Skeletal muscle tissue (tissue), 4 donors: Measurements from ENCODE around the gene PDIA2. TPM values are rescaled to one million over a fixed set of nuclear protein-coding genes. Genes with fewer than 3 reads are reported as not detected.
"Not testable (repeated sequence)": the region's sequence is repeated elsewhere in the genome, so short reads cannot be mapped to it uniquely, and the experiment has no call there.

Experiments
- H3K27ac ChIP-seq: one replicate; pipeline ENCODE4 v1.7.0; 2013; ENCODE audit warnings: mild to moderate bottlenecking, low read depth, low read length, inconsistent platforms
- H3K27me3 ChIP-seq, 3 donors: one replicate each; pipeline ENCODE4 v1.7.0; 2013; ENCODE audit warnings: low read length in 3 of 3; ENCODE audit not compliant: control insufficient read depth in 3 of 3, insufficient read depth in 3 of 3
- H3K36me3 ChIP-seq, 3 donors: one replicate each; pipeline ENCODE4 v1.7.0; 2013; ENCODE audit warnings: low read length in 3 of 3; ENCODE audit not compliant: control insufficient read depth in 3 of 3, insufficient read depth in 3 of 3
- H3K4me1 ChIP-seq, 3 donors: one replicate each; pipeline ENCODE4 v1.7.0; 2013; ENCODE audit warnings: low read length in 3 of 3, mild to moderate bottlenecking in 3 of 3; ENCODE audit not compliant: control insufficient read depth in 3 of 3, insufficient read depth in 3 of 3
- H3K4me3 ChIP-seq, 3 donors: one replicate each; pipeline ENCODE4 v1.7.0; 2013; ENCODE audit warnings: low read length in 3 of 3
- H3K9ac ChIP-seq, 3 donors: one replicate each; pipeline ENCODE4 v1.7.0; 2013; ENCODE audit warnings: low read length in 3 of 3, mild to moderate bottlenecking in 3 of 3, moderate library complexity in 2 of 3, low read depth in 1 of 3
- H3K9me3 ChIP-seq, 3 donors: one replicate each; pipeline ENCODE4 v1.7.0; 2013; ENCODE audit warnings: low read length in 3 of 3; ENCODE audit not compliant: control insufficient read depth in 3 of 3
- total RNA-seq: library from RNA; depleted of rRNA; stranded (reverse); fragments of >200 nt; gene quantifications from one replicate; pipeline ENCODE4 v1.2.3, GENCODE V29; 2014
- donor health status: Osteomylitis.

Gene PDIA2
- total RNA-seq, 1 donor from 2014 or later: under 0.01 TPM

DNA sequence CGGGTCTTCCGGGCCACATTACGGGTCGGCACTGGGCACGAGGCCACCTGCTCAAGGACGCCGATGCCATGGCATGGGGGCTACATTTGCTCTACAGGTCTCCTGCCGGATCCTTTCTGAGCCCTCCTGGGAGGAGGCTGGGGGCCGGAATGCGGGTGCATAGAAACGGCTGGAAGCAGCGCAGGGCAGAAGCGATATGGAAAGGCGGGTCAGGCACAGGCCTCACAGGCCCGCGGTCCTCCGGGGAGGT, 41.2 kb downstream of the PDIA2 start:
- Histone ChIP-seq H3K4me3 (no peak overlapping the region), H3K9ac (no peak overlapping the region), H3K9me3 (no peaks in the 10 kb centered on the region), H3K27ac (no peak overlapping the region), H3K4me1 (peaks cover 11 to 20% (median 15%) of the 10 kb centered on the region in 3 donors), H3K27me3 (no peaks in the 10 kb centered on the region), H3K36me3 (peaks cover 0 to 3% (median 0%) of the 10 kb centered on the region in 3 donors)

DNA sequence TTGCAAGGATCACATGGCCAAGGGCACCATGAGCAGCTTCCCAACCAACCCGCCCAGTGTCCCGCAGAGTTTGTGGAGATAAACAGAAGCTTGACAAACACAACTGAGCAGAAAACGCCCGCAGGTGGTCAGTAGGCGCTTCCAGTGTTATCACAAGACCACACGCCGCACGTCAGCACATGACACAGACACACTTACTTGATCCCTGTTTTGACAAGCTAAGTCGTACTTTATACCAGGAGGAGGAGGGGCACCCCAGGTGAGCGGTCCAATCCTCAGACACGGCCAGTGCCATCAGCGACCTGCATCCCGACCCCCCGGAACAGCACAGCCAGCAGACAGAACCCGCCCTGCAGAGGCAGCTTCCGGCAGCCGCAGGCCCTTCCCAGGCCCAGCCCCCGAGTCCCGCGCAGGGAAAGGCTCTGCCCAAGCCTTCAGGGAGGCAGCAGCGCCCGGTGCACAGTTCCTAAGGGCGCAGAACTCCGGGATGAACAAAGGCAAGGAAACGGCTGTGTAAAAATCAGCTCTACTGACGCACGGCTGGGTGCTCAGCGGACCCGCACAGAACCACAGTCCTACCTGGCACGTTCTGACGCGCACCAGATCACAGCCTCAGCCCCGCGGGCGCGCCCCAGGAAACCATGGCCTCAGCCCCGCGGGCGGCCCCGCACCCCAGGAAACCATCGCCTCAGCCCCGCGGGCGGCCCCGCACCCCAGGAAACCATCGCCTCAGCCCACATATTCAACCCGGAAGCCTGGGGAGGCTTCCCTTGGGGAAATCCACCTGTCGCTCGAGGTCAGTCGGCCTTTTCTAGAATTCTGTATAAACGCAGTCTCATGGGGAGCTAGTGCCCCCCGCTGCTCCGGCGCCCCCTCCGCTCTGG, 41.7 kb downstream of the PDIA2 start:
- no peak overlapping the region for H3K27ac ChIP-seq
- peaks cover 11 to 20% (median 15%) of the 10 kb centered on the region in 3 donors for H3K4me1 ChIP-seq
- no peaks in the 10 kb centered on the region for H3K27me3 ChIP-seq
- H3K36me3 ChIP-seq: no peaks in the 10 kb centered on the region
- H3K9me3 ChIP-seq: no peaks in the 10 kb centered on the region
- no peak overlapping the region for H3K9ac ChIP-seq
- no peak overlapping the region for H3K4me3 ChIP-seq

DNA sequence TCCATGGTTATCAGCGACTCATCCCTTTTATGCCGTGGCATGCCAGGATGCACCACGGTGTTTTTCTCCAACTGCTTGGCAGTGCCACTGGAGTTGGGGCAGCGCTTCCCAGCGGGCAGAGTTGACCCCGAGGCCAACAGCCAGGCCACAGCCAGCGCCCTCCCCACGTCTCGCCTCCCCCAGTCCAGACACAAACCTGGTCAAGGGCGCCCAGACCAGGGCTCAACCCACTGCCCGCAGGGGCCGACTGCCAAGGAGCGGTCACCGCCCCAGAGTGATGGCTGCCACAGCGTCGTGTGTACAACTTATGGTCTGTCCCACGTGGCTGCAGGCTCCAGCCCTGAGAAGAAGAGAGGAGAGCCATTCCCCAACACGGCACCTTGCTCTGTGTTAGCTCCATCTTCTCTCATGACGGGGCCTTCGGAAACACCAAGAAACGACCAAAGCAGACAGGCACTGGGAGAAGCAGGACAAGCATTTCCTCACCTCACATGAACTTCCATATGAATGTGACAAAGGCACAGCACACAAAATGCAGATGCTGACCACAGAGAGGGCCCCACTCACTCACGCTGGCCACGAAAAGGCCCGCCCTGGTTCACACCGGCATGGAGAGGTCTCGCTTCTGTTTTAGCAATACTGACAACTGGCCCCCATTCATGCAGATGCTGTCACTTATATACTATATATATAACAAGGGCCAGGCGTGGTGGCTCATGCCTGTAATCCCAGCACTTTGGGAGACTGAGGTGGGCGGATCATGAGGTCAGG, 42.6 kb downstream of the PDIA2 start:
- Histone ChIP-seq H3K9ac (no peak overlapping the region), H3K9me3 (no peaks in the 10 kb centered on the region), H3K4me3 (no peak overlapping the region), H3K4me1 (peaks cover 11 to 20% (median 15%) of the 10 kb centered on the region in 3 donors), H3K36me3 (peaks cover 0 to 3% (median 0%) of the 10 kb centered on the region in 3 donors), H3K27me3 (no peaks in the 10 kb centered on the region), H3K27ac (no peak overlapping the region)

DNA sequence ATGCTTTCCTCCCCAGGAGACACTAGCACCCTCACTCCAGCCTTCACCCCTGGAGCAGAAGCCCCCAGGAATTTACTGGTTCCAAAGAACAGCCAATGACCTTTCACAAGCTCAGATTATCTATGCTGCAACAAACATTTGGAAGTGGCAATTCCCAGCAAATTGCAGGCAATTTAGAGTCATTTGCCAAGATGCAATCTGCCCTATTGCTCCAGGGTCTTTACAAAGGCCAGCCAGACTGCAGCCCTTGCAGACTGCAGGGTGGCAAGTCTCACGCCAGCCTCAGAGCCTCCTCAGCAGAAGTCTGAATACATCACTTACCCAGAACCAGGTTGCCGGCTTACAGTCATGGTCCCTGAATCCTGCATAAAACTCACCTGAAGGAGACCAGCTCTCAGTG, 47.8 kb downstream of the PDIA2 start:
- Histone ChIP-seq H3K4me3 (no peak overlapping the region), H3K9me3 (no peaks in the 10 kb centered on the region), H3K36me3 (peaks cover 0 to 3% (median 0%) of the 10 kb centered on the region in 3 donors), H3K4me1 (peaks cover 11 to 18% (median 17%) of the 10 kb centered on the region in 3 donors), H3K27me3 (no peaks in the 10 kb centered on the region), H3K9ac (peak overlapping the region in 1 of 3 donors; percentile 19), H3K27ac (no peak overlapping the region)

DNA sequence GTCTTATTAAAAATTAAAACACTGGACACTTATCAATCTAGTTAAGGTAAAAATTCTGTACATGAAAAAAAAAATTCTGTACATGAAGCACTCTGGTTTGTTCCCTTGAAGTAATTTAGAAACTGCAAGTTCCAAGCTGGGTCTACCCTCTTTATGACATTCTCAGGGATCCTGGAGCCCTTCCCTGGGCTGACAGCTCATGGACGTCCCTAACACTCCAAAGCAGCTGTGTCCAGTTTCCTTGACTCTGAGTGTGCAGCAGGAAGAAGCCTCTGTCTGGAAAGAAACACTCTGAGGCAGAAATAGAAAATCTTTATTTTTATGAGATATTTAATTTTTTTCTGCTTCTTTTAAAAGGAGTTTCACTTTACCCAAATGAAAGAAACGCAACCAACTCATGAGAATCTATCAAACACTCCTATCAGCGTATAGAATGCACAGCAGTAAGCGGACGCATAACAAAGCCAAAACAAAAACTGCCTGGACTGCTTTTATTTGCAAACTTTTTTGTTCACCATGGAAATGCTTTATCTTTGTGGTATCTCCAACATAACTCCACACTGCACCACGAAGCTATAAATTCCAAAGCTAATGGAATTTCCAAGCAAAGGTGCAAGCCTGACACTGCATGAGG, 48.3 kb downstream of the PDIA2 start:
- not testable (repeated sequence) for H3K9me3 ChIP-seq, H3K27ac ChIP-seq, H3K4me3 ChIP-seq, H3K36me3 ChIP-seq, H3K27me3 ChIP-seq
- peaks cover 11 to 21% (median 18%) of the 10 kb centered on the region in 3 donors for H3K4me1 ChIP-seq
- peak overlapping the region in 1 of 3 donors; percentile 19 for H3K9ac ChIP-seq

DNA sequence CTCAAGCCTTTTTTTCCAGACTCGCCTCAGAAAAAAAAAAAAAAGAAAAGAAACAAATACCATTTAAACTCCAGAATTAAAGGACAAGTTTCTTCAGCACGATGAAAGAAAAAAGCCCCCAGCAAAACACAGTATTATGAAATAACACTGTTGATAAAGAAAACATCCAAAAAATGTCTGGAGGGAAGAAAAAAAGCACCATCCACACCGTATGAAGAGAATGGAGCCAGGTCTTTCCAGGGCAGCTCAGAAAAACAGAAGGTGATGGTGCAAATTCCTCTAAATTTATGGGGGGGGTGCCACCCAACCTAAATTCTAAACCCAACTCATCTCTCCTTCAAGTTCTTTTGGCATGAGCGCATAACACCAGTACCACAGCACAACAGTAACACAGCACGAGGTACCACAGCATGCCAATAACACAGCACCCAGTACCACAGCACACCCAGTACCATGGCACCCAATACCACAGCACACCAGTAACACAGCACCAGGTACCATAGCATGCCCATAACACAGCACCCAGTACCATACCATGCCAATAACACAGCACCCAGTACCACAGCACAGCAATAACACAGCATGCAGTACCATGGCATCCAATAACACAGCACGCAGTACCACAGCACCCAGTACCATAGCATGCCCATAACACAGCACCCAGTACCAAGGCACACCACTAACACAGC, 50.6 kb downstream of the PDIA2 start:
- H3K36me3 ChIP-seq: peaks cover 0 to 3% (median 0%) of the 10 kb centered on the region in 3 donors
- peaks cover 6 to 20% (median 17%) of the 10 kb centered on the region in 3 donors for H3K4me1 ChIP-seq
- H3K9me3 ChIP-seq: no peaks in the 10 kb centered on the region
- H3K9ac ChIP-seq: no peak overlapping the region
- H3K4me3 ChIP-seq: no peak overlapping the region
- H3K27ac ChIP-seq: no peak overlapping the region
- no peaks in the 10 kb centered on the region for H3K27me3 ChIP-seq

DNA sequence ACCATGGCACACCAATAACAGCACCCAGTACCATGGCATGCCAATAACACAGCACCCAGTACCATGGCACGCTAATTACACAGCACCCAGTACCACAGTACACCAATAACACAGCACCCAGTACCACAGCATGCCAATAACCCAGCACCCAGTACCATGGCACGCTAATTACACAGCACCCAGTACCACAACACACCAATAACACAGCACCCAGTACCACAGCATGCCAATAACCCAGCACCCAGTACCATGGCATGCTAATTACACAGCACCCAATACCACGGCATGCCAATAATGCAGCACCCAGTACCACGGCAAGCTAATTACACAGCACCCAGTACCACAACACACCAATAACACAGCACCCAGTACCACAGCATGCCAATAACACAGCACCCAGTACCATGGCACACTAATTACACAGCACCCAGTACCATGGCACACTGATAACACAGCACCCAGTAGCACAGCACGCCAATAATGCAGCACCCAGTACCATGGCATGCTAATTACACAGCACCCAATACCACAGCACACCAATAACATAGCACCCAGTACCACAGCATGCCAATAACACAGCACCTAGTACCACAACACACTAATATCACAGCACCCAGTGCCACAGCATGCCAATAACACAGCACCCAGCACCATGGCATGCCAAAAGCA, 51.3 kb downstream of the PDIA2 start:
- not testable (repeated sequence) for H3K36me3 ChIP-seq, H3K9me3 ChIP-seq, H3K4me3 ChIP-seq, H3K9ac ChIP-seq, H3K27me3 ChIP-seq, H3K27ac ChIP-seq
- peaks cover 6 to 20% (median 17%) of the 10 kb centered on the region in 3 donors for H3K4me1 ChIP-seq

DNA sequence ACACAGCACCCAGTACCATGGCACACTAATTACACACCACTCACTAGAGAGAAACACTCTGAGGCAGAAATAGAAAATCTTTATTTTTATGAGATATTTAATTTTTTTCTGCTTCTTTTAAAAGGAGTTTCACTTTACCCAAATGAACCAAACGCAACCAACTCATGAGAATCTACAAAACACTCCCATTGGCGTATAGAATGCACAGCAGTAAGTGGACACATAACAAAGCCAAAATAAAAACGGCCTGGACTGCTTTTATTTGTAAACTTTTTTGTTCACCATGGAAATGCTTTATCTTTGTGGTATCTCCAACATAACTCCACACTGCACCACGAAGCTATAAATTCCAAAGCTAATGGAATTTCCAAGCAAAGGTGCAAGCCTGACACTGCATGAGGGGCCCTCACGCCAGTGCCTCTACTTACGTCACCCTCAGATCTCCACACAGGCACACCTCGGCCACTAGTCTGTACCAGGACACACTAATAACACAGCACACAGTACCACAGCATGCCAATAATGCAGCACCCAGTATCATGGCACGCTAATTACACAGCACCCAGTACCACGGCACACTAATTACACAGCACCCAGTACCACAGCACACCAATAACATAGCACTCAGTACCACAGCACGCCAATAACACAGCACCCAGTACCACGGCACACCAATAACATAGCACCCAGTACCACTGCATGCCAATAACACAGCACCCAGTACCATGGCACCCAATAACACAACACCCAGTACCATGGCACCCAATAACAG, 52.1 kb downstream of the PDIA2 start:
- not testable (repeated sequence) for H3K36me3 ChIP-seq, H3K9ac ChIP-seq, H3K4me3 ChIP-seq, H3K27me3 ChIP-seq, H3K27ac ChIP-seq, H3K9me3 ChIP-seq
- H3K4me1 ChIP-seq: peaks cover 6 to 20% (median 17%) of the 10 kb centered on the region in 3 donors

DNA sequence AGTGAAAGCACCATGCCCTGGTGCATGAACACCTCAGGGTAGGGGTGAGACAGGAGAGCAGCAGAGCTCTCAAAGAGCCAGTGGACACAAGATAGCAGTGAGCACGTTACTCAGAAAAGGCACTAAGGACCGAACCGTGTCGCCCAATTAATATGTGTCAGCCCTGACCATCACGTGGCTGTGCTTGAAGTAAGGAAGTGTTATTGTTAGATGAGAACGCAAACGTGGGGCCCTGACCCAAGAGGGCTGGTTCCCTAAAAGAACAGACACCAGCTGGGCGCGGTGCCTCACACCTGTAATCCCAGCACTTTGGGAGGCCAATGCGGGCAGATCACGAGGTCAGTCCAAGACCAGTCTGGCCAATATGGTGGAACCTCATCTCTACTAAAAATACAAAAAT, 53.3 kb downstream of the PDIA2 start:
- Histone ChIP-seq H3K36me3 (no peaks in the 10 kb centered on the region), H3K4me3 (no peak overlapping the region), H3K27ac (no peak overlapping the region), H3K4me1 (peaks cover 6 to 20% (median 13%) of the 10 kb centered on the region in 3 donors), H3K9me3 (no peaks in the 10 kb centered on the region), H3K27me3 (no peaks in the 10 kb centered on the region), H3K9ac (no peak overlapping the region)
